IMR-90 (cell line): ENCODE data around the gene MYO9A. TPM values are rescaled to one million over a fixed set of nuclear protein-coding genes. Genes with fewer than 3 reads are reported as not detected.

Source experiments
- ATAC-seq: fragments of 200-7000 bp; cut with Tn5 transposase; 2 replicates; pipeline ENCODE4 v1.9.1; 2020; ENCODE audit warnings: low read depth, mild to moderate bottlenecking, moderate library complexity
- BruUV-seq: library from RNA; stranded (reverse); fragments of 400-500 nt; replicated peaks from 2 replicates; lab custom pipeline; 2021; lab: Mats Ljungman, UMichigan
- CTCF ChIA-PET: fragments of 300-600 bp; formaldehyde crosslinking; extraction: SDS; loops from one replicate; lab custom pipeline; 2021; ENCODE audit warnings: antibody characterized with exemption; lab: Yijun Ruan, JAX
- POLR2A ChIA-PET: fragments of 300-600 bp; sonication (Branson Sonifier 250); formaldehyde crosslinking; loops from one replicate; lab custom pipeline; 2022; ENCODE audit warnings: antibody characterized with exemption; ENCODE audit not compliant: unreplicated experiment; lab: Charles Lee
- DNase-seq: peaks from one replicate; pipeline ENCODE4 v3.0.0; 2013
- H2AFZ ChIP-seq: replicated peaks from 2 replicates; pipeline ENCODE3; 2013; ENCODE audit warnings: low read length, mild to moderate bottlenecking; ENCODE audit not compliant: poor library complexity
- H2AK5ac ChIP-seq: 2 replicates; pipeline ENCODE4 v1.6.1; 2013; ENCODE audit warnings: low read depth, low read length, inconsistent platforms
- H2AK9ac ChIP-seq: replicated peaks from 2 replicates; pipeline ENCODE3; 2013; ENCODE audit warnings: mild to moderate bottlenecking, low read depth, low read length, moderate library complexity; ENCODE audit not compliant: poor library complexity
- H2BK120ac ChIP-seq: 2 replicates; pipeline ENCODE4 v1.6.1; 2013; ENCODE audit warnings: low read depth, low read length, inconsistent platforms
- H2BK15ac ChIP-seq: 3 replicates; pipeline ENCODE4 v1.6.1; 2013; ENCODE audit warnings: low read depth, low read length, inconsistent platforms
- H2BK20ac ChIP-seq: 2 replicates; pipeline ENCODE4 v1.6.1; 2013; ENCODE audit warnings: low read depth, mild to moderate bottlenecking, inconsistent platforms, low read length, moderate library complexity
- H2BK5ac ChIP-seq: 2 replicates; pipeline ENCODE4 v1.6.1; 2013; ENCODE audit warnings: mild to moderate bottlenecking, low read depth, low read length, inconsistent platforms; ENCODE audit not compliant: poor library complexity, severe bottlenecking
- H3K14ac ChIP-seq: replicated peaks from 2 replicates; pipeline ENCODE4 v1.6.1; 2013; ENCODE audit warnings: low read depth, low read length, inconsistent platforms
- H3K18ac ChIP-seq: 2 replicates; pipeline ENCODE4 v1.6.1; 2013; ENCODE audit warnings: low read depth, low read length, control low read depth
- H3K23ac ChIP-seq: 2 replicates; pipeline ENCODE4 v1.6.1; 2013; ENCODE audit warnings: low read depth, low read length, inconsistent platforms
- H3K27ac ChIP-seq: 2 replicates; pipeline ENCODE4 v1.5.1; 2013; ENCODE audit warnings: mild to moderate bottlenecking, control low read depth, low read length; ENCODE audit not compliant: insufficient read depth
- H3K27me3 ChIP-seq: 2 replicates; pipeline ENCODE4 v1.6.1; 2013; ENCODE audit warnings: low read length; ENCODE audit not compliant: control insufficient read depth, insufficient read depth
- H3K36me3 ChIP-seq: 2 replicates; pipeline ENCODE4 v1.6.1; 2013; ENCODE audit warnings: low read length, mixed read lengths; ENCODE audit not compliant: control insufficient read depth, insufficient read depth
- H3K4ac ChIP-seq: 2 replicates; pipeline ENCODE4 v1.6.1; 2013; ENCODE audit warnings: low read depth, low read length, inconsistent platforms
- H3K4me1 ChIP-seq: 2 replicates; pipeline ENCODE4 v1.6.1; 2013; ENCODE audit warnings: low read length, mixed read lengths; ENCODE audit not compliant: control insufficient read depth, insufficient read depth
- H3K4me2 ChIP-seq: 2 replicates; pipeline ENCODE4 v1.6.1; 2013; ENCODE audit warnings: low read depth, mild to moderate bottlenecking, control low read depth, low read length, moderate library complexity
- H3K4me3 ChIP-seq: 2 replicates; pipeline ENCODE4 v1.5.1; 2013; ENCODE audit warnings: low read depth, mild to moderate bottlenecking, control low read depth, low read length, moderate library complexity; ENCODE audit not compliant: insufficient read depth
- H3K56ac ChIP-seq: 2 replicates; pipeline ENCODE4 v1.6.1; 2013; ENCODE audit warnings: low read length, inconsistent platforms; ENCODE audit not compliant: insufficient read depth; ENCODE audit errors: extremely low read depth
- H3K79me1 ChIP-seq, 2 experiments: 2 replicates each; pipeline ENCODE4 v1.6.1; 2013; ENCODE audit warnings: low read length in 2 of 2, inconsistent platforms in 1 of 2, low read depth in 1 of 2
- H3K9ac ChIP-seq: 2 replicates; pipeline ENCODE4 v1.6.1; 2013; ENCODE audit warnings: low read depth, low read length, control low read depth
- H3K9me1 ChIP-seq: 2 replicates; pipeline ENCODE4 v1.6.1; 2013; ENCODE audit warnings: low read length, inconsistent platforms; ENCODE audit not compliant: insufficient read depth
- H3K9me3 ChIP-seq: 2 replicates; pipeline ENCODE4 v1.6.1; 2013; ENCODE audit warnings: low read length; ENCODE audit not compliant: control insufficient read depth, insufficient read depth
- H4K20me1 ChIP-seq: 2 replicates; pipeline ENCODE4 v1.6.1; 2013; ENCODE audit warnings: low read length, inconsistent platforms; ENCODE audit not compliant: insufficient read depth
- H4K5ac ChIP-seq: 2 replicates; pipeline ENCODE4 v1.6.1; 2013; ENCODE audit warnings: mild to moderate bottlenecking, low read depth, low read length, control low read depth
- H4K8ac ChIP-seq, 2 experiments: 2 replicates each; pipeline ENCODE4 v1.6.1; 2013; ENCODE audit warnings: low read depth in 2 of 2, low read length in 2 of 2, control low read depth in 1 of 2, inconsistent platforms in 1 of 2
- H4K91ac ChIP-seq: 2 replicates; pipeline ENCODE4 v1.6.1; 2013; ENCODE audit warnings: low read depth, low read length, inconsistent platforms; ENCODE audit not compliant: insufficient read depth
- CTCF ChIP-seq: conservative IDR thresholded peaks from 2 replicates; pipeline ENCODE4 v1.5.1; 2012; ENCODE audit warnings: mild to moderate bottlenecking, low read depth, low read length, improper control_type of control experiment
- NFE2L2 ChIP-seq: fragments of 150-350 bp; IDR thresholded peaks from 2 replicates; pipeline ENCODE4 v1.6.1; 2016; ENCODE audit warnings: low read depth, mild to moderate bottlenecking, low read length
- WGBS, 2 experiments: methylation state at CpG; one replicate each; pipeline versions ENCODE4 v1.1.5 to v1.1.7; 2013; ENCODE audit warnings: missing lambda C conversion rate in 2 of 2; ENCODE audit not compliant: insufficient read length in 1 of 2; ENCODE audit errors: extremely low coverage in 2 of 2; 5-methylcytosine and 5-hydroxymethylcytosine counted together
- dilution Hi-C: fragments of 300-500 bp; cut with HindIII; formaldehyde crosslinking; loops from one replicate; pipeline ENCODE4 v1.14.3; 2018; ENCODE audit warnings: low sequenced_read_pairs; ENCODE audit not compliant: unreplicated experiment
- in situ Hi-C: fragments of 300-500 bp; cut with MboI; formaldehyde crosslinking; loops from 3 replicates; pipeline ENCODE4 v1.14.3; 2019; ENCODE audit warnings: low sequenced_read_pairs, inconsistent platforms, mixed read lengths
- intact Hi-C: fragments of 100-400 bp; cut with micrococcal nuclease; formaldehyde crosslinking; loops from 2 replicates; pipeline ENCODE4 v1.10.0; 2022
- polyA plus RNA-seq, 3 experiments: library from polyadenylated mRNA; depleted of rRNA; stranded (reverse); fragments of >200 nt; gene quantifications; 2 replicates each; pipeline ENCODE4 v1.2.3, GENCODE V29; 2012; ENCODE audit warnings: low replicate concordance in 1 of 3
- total RNA-seq: library from RNA; depleted of rRNA; stranded (reverse); fragments of >200 nt; gene quantifications from 2 replicates; pipeline ENCODE4 v1.2.3, GENCODE V29; 2012

Gene MYO9A
- total and polyA plus RNA-seq, 2 of the 4 experiments (the other 2 are of a cell fraction) = 6.0 to 49.5 TPM

- ChIA-PET POLR2A (no interaction called here), CTCF (no interaction called here)
- no peak overlapping the region for H3K9ac ChIP-seq
- H3K4me3 ChIP-seq = no peak overlapping the region
- no peaks in the 10 kb centered on the region for H3K36me3 ChIP-seq
- H2AK5ac ChIP-seq = no peak overlapping the region
- no peak overlapping the region for H3K56ac ChIP-seq
- H3K27me3 ChIP-seq = no peaks in the 10 kb centered on the region
- no peaks in the 10 kb centered on the region for H3K9me3 ChIP-seq
- DNase-seq (no peak), ATAC-seq (no peak)
- peaks cover 11% of the 10 kb centered on the region; the same call in 1 of the 2 replicates for H3K4me1 ChIP-seq
- in situ Hi-C loops = no loop called here
- H2BK5ac ChIP-seq = no peak overlapping the region
- dilution Hi-C loops = no loop called here
- no peak overlapping the region for H2BK120ac ChIP-seq
- no peak overlapping the region for H3K4me2 ChIP-seq
- no peak overlapping the region for H2BK15ac ChIP-seq
- no peak overlapping the region for H3K23ac ChIP-seq
- H4K20me1 ChIP-seq = peaks cover 3% of the 10 kb centered on the region; the same call in 1 of the 2 replicates
- H3K4ac ChIP-seq = no peak overlapping the region
- peaks cover 13% of the 10 kb centered on the region for H3K9me1 ChIP-seq
- WGBS, 2 experiments = 100% methylated on average over 2 of the region's 6 CpGs; no CpG with 5 or more reads in 1 of the 2 experiments
- H3K18ac ChIP-seq = no peak overlapping the region
- H2BK20ac ChIP-seq = no peak overlapping the region
- H4K5ac ChIP-seq = no peak overlapping the region
- no peaks in the 10 kb centered on the region for H3K79me1 ChIP-seq
- no peak overlapping the region for H2AK9ac ChIP-seq
- no peak overlapping the region for H3K14ac ChIP-seq
- no peak overlapping the region for H3K27ac ChIP-seq
- BruUV-seq = no TSS peak
- no peak overlapping the region for H2AFZ ChIP-seq
- H4K91ac ChIP-seq = no peak overlapping the region
- TF ChIP-seq CTCF = 0 out of 2 replicates have a peak, but pooled peaks have one; percentile 16
- no peak for TF ChIP-seq NFE2L2
- intact Hi-C loops = no loop called here
- no peak overlapping the region for H4K8ac ChIP-seq
Measured at GRCh38 chr15:71784719-71785118, 333.2 kb downstream of the MYO9A start.
